GM21528 (cell line): ENCODE measurements around the gene RTCA.

ENCODE experiments used
- ATAC-seq: cut with Tn5 transposase; IDR thresholded peaks from one replicate; pipeline ENCODE4 v1.9.1; 2021; ENCODE audit warnings: mild to moderate bottlenecking, moderate library complexity; ENCODE audit not compliant: unreplicated experiment, low FRiP score

Gene RTCA

GRCh38 chr1:100340494-100340893 lies 74.5 kb downstream of the RTCA start:
- ATAC-seq, result no peak

- no peak for ATAC-seq
Observed at GRCh38 chr1:100342348-100342747, 76.3 kb downstream of the RTCA start.
